ENCODE results near the gene ABLIM3. TPM values are rescaled to one million over a fixed set of nuclear protein-coding genes. Genes with fewer than 3 reads are reported as not detected.

The ABLIM3 gene
- polyA plus RNA-seq, 1 donor (not counting 4 experiments of a cell fraction or from before 2014, with no cell fraction given), result 7.9 TPM

DNA sequence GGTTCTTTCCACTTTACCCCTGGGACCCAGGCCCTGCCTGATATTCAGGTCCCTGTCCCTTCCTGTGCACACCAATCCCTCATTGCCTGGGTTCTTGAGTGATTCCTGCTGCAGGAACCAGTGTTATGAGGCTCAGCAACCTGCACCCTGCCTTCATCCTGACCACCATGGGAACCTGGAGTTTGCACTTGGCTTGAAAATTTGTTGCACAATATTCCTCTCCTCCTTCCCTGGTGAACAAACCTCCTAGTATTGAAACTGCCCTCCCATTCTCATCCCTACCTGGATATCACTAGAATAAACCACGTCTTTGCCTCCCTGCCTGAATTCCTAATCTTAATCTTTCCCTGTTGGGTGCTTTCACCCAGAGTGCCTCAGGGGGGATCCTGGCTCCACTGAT is 78.3 kb downstream of the ABLIM3 start:
- TF ChIP-seq CTCF (optimal IDR thresholded peaks at IDR 0.05 in 1 of 3, IDR thresholded peaks at IDR 0.05 in 1 of 3, conservative IDR thresholded peaks at IDR 0.05 in 1 of 3; ENCODE audit: extremely low read depth in 1 of 3, insufficient read depth in 2 of 3, low read length in 3 of 3) (no peak), EZH2 (IDR thresholded peaks at IDR 0.05; ENCODE audit: low read length) (no peak)
- Histone ChIP-seq H3K36me3 (ENCODE audit: control insufficient read depth in 2 of 2, extremely low read depth in 1 of 2, insufficient read depth in 2 of 2, low read length in 2 of 2) (peaks cover 0 to 3% of the 10 kb centered on the region in 2 experiments), H4K20me1 (ENCODE audit: control insufficient read depth, extremely low read depth, insufficient read depth, low read length) (no peaks in the 10 kb centered on the region), H3K4me2 (ENCODE audit: control insufficient read depth, extremely low read depth, insufficient read depth, low read depth, low read length) (no peak overlapping the region), H3K79me2 (ENCODE audit: control insufficient read depth, insufficient read depth, low read length) (no peaks in the 10 kb centered on the region), H3K27me3 (ENCODE audit: control insufficient read depth, extremely low read depth, insufficient read depth, low read length) (no peaks in the 10 kb centered on the region), H3K27ac (ENCODE audit: control insufficient read depth, insufficient read depth, low read length) (no peak overlapping the region), H3K4me1 (ENCODE audit: control insufficient read depth, extremely low read depth, insufficient read depth, low read length) (no peaks in the 10 kb centered on the region), H3K9ac (ENCODE audit: control insufficient read depth, extremely low read depth, insufficient read depth, low read length) (no peak overlapping the region), H2AFZ (ENCODE audit: control insufficient read depth, low read length) (no peak overlapping the region), H3K9me1 (ENCODE audit: control insufficient read depth, extremely low read depth, insufficient read depth, low read length) (no peaks in the 10 kb centered on the region), H3K9me3 (ENCODE audit: control insufficient read depth, low read depth, low read length) (no peaks in the 10 kb centered on the region), H3K4me3 (ENCODE audit: control insufficient read depth in 2 of 3, extremely low read depth in 1 of 3, insufficient read depth in 2 of 3, low read depth in 1 of 3, low read length in 3 of 3) (no peak overlapping the region)
- dilution Hi-C loops (cut with MboI; ENCODE audit: extremely low pct_ligation_motif_present, low sequenced_read_pairs), result no loop called here
- DNase-seq (ENCODE audit: low read depth, low spot score) (no peak), FAIRE-seq (no peak)

GRCh38 chr5:149220750-149221149 is 79.5 kb downstream of the ABLIM3 start:
- no peaks in the 10 kb centered on the region for H3K9me3 ChIP-seq (ENCODE audit: control insufficient read depth, low read depth, low read length)
- H3K27me3 ChIP-seq (ENCODE audit: control insufficient read depth, extremely low read depth, insufficient read depth, low read length), result no peaks in the 10 kb centered on the region
- no peak overlapping the region for H3K27ac ChIP-seq (ENCODE audit: control insufficient read depth, insufficient read depth, low read length)
- no peak for FAIRE-seq
- no peak overlapping the region for H3K4me2 ChIP-seq (ENCODE audit: control insufficient read depth, extremely low read depth, insufficient read depth, low read depth, low read length)
- H3K4me3 ChIP-seq (ENCODE audit: control insufficient read depth in 2 of 3, extremely low read depth in 1 of 3, insufficient read depth in 2 of 3, low read depth in 1 of 3, low read length in 3 of 3), result no peak overlapping the region
- H3K4me1 ChIP-seq (ENCODE audit: control insufficient read depth, extremely low read depth, insufficient read depth, low read length), result no peaks in the 10 kb centered on the region
- dilution Hi-C loops (cut with MboI; ENCODE audit: extremely low pct_ligation_motif_present, low sequenced_read_pairs), result no loop called here
- H4K20me1 ChIP-seq (ENCODE audit: control insufficient read depth, extremely low read depth, insufficient read depth, low read length), result no peaks in the 10 kb centered on the region
- no peak overlapping the region for H2AFZ ChIP-seq (ENCODE audit: control insufficient read depth, low read length)
- no peaks in the 10 kb centered on the region for H3K79me2 ChIP-seq (ENCODE audit: control insufficient read depth, insufficient read depth, low read length)
- no peak overlapping the region for H3K9ac ChIP-seq (ENCODE audit: control insufficient read depth, extremely low read depth, insufficient read depth, low read length)
- no peak for DNase-seq (ENCODE audit: low read depth, low spot score)
- H3K36me3 ChIP-seq (ENCODE audit: control insufficient read depth in 2 of 2, extremely low read depth in 1 of 2, insufficient read depth in 2 of 2, low read length in 2 of 2), result peaks cover 0 to 3% of the 10 kb centered on the region in 2 experiments
- no peak for TF ChIP-seq EZH2 (IDR thresholded peaks at IDR 0.05; ENCODE audit: low read length)
- TF ChIP-seq CTCF (optimal IDR thresholded peaks at IDR 0.05 in 1 of 3, IDR thresholded peaks at IDR 0.05 in 1 of 3, conservative IDR thresholded peaks at IDR 0.05 in 1 of 3; ENCODE audit: extremely low read depth in 1 of 3, insufficient read depth in 2 of 3, low read length in 3 of 3), result no peak
- no peaks in the 10 kb centered on the region for H3K9me1 ChIP-seq (ENCODE audit: control insufficient read depth, extremely low read depth, insufficient read depth, low read length)
